Lung (tissue), 12 donors: ENCODE results near the gene NDUFS3. TPM values are rescaled to one million over a fixed set of nuclear protein-coding genes. Genes with fewer than 3 reads are reported as not detected.

ENCODE experiments used
- ATAC-seq: fragments of 200-7000 bp; cut with Tn5 transposase; one replicate; pipeline ENCODE4 v1.9.1; 2020; ENCODE audit warnings: moderate number of reproducible peaks; ENCODE audit not compliant: insufficient read depth, low FRiP score
- DNase-seq, 3 donors: peaks; one replicate each; pipeline ENCODE4 v3.0.0-alpha.2; 2013 to 2017
- H3K27ac ChIP-seq, 2 donors: one replicate each; pipeline ENCODE4 v1.5.1; 2013; ENCODE audit warnings: mild to moderate bottlenecking in 2 of 2, moderate library complexity in 2 of 2, control low read depth in 1 of 2, inconsistent platforms in 1 of 2, low read depth in 1 of 2, low read length in 1 of 2
- H3K27me3 ChIP-seq, 3 donors: one replicate each; pipeline ENCODE4 v1.5.1; 2013; ENCODE audit warnings: low read length in 2 of 3; ENCODE audit not compliant: control insufficient read depth in 3 of 3, insufficient read depth in 3 of 3
- H3K36me3 ChIP-seq, 4 donors: one replicate each; pipeline ENCODE4 v1.5.1; 2013; ENCODE audit warnings: low read length in 4 of 4, mild to moderate bottlenecking in 1 of 4, moderate library complexity in 1 of 4; ENCODE audit not compliant: control insufficient read depth in 4 of 4, insufficient read depth in 4 of 4
- H3K4me1 ChIP-seq, 5 donors: one replicate each; pipeline ENCODE4 v1.5.1; 2013; ENCODE audit warnings: low read length in 5 of 5, mild to moderate bottlenecking in 2 of 5, moderate library complexity in 1 of 5; ENCODE audit not compliant: control insufficient read depth in 5 of 5, insufficient read depth in 5 of 5
- H3K4me3 ChIP-seq: one replicate; pipeline ENCODE4 v1.5.1; 2013; ENCODE audit warnings: mild to moderate bottlenecking, control low read depth, moderate library complexity
- H3K9ac ChIP-seq, 2 donors: one replicate each; pipeline ENCODE4 v1.5.1; 2013; ENCODE audit warnings: low read length in 2 of 2, control low read depth in 1 of 2; ENCODE audit not compliant: insufficient read depth in 1 of 2
- H3K9me3 ChIP-seq, 4 donors: one replicate each; pipeline ENCODE4 v1.5.1; 2013; ENCODE audit warnings: low read length in 3 of 4, mild to moderate bottlenecking in 1 of 4, moderate library complexity in 1 of 4; ENCODE audit not compliant: control insufficient read depth in 4 of 4, insufficient read depth in 3 of 4
- CTCF ChIP-seq: IDR thresholded peaks from 2 replicates; pipeline ENCODE4 v1.5.1; 2012; ENCODE audit warnings: mild to moderate bottlenecking; ENCODE audit errors: control extremely low read depth, extremely low read depth
- WGBS, 2 donors: extraction: QIAGEN DNeasy Blood & Tissue Kit; methylation state at CpG; one replicate each; pipeline ENCODE4 v1.1.7; 2013; 5-methylcytosine and 5-hydroxymethylcytosine counted together
- polyA plus RNA-seq, 2 donors: library from polyadenylated mRNA; stranded (reverse); fragments of 200-250 nt; gene quantifications; one replicate each; pipeline ENCODE4 v1.2.1, GENCODE V29; 2013
- total RNA-seq, 2 donors: library from RNA; depleted of rRNA in 1 of 2; stranded (reverse); fragments of >200 nt in 1 of 2; gene quantifications; one replicate each; pipeline ENCODE4 v1.2.1, GENCODE V29; 2014 to 2021
- donor health status: control.
- donor health status: control.
- donor health status: Bipolar disorder and iron deficiency.
- donor health status: healthy.
- donor health status: DM: yes; HTN: yes; CAD: no.

The NDUFS3 gene
- total and polyA plus RNA-seq, 4 donors, result 32.2 to 168 (median 90.0) TPM

GRCh38 chr11:47570651-47571356, 8.1 kb upstream of the NDUFS3 start:
- H3K9ac ChIP-seq, result no peak overlapping the region
- peaks cover 0 to 32% (median 22%) of the 10 kb centered on the region in 4 donors for H3K36me3 ChIP-seq
- DNase-seq (no peak), ATAC-seq (no peak)
- no peak overlapping the region for H3K27ac ChIP-seq
- no peak overlapping the region for H3K4me3 ChIP-seq
- H3K4me1 ChIP-seq, result peaks cover 0 to 17% (median 2%) of the 10 kb centered on the region in 5 donors
- no peaks in the 10 kb centered on the region for H3K27me3 ChIP-seq
- WGBS, 2 donors, result 47 to 78% methylated on average over 3 of the region's 3 CpGs
- TF ChIP-seq CTCF, result no peak
- H3K9me3 ChIP-seq, result peaks cover 0 to 2% (median 0%) of the 10 kb centered on the region in 4 donors

GRCh38 chr11:47571357-47571729, 7.5 kb upstream of the NDUFS3 start:
- peaks cover 0 to 17% (median 2%) of the 10 kb centered on the region in 5 donors for H3K4me1 ChIP-seq
- no peak for ATAC-seq
- no peaks in the 10 kb centered on the region for H3K27me3 ChIP-seq
- H3K9me3 ChIP-seq, result peaks cover 0 to 2% (median 0%) of the 10 kb centered on the region in 4 donors
- 77 to 90% methylated on average over 4 of the region's 4 CpGs for WGBS, 2 donors
- no peak overlapping the region for H3K9ac ChIP-seq
- H3K27ac ChIP-seq, result no peak overlapping the region
- TF ChIP-seq CTCF, result no peak
- no peak for DNase-seq
- no peak overlapping the region for H3K4me3 ChIP-seq
- H3K36me3 ChIP-seq, result peaks cover 0 to 34% (median 22%) of the 10 kb centered on the region in 4 donors

GRCh38 chr11:47571895-47572294, 7.0 kb upstream of the NDUFS3 start:
- Histone ChIP-seq H3K4me3 (no peak overlapping the region), H3K27ac (no peak overlapping the region), H3K9me3 (peaks cover 0 to 2% (median 0%) of the 10 kb centered on the region in 4 donors), H3K4me1 (peaks cover 0 to 17% (median 0%) of the 10 kb centered on the region in 5 donors), H3K27me3 (no peaks in the 10 kb centered on the region), H3K36me3 (peaks cover 0 to 34% (median 22%) of the 10 kb centered on the region in 4 donors), H3K9ac (no peak overlapping the region)
- DNase-seq (no peak), ATAC-seq (no peak)
- TF ChIP-seq CTCF, result no peak
- WGBS, 2 donors, result 84 to 95% methylated on average over 1 of the region's 1 CpG
